ENCODE measurements around the gene ANXA3.

Gene ANXA3

GRCh38 chr4:78645853-78646757 is 94.5 kb downstream of the ANXA3 start:
- DNase-seq (ENCODE audit: low read depth) = peak; percentile 89

GRCh38 chr4:78647272-78647671 is 95.7 kb downstream of the ANXA3 start:
- DNase-seq (ENCODE audit: low read depth) = no peak

- no peak for DNase-seq (ENCODE audit: low read depth)
Observed at GRCh38 chr4:78648640-78649363, 97.2 kb downstream of the ANXA3 start.

GRCh38 chr4:78650106-78651024 is 98.8 kb downstream of the ANXA3 start:
- peak; percentile 72 for DNase-seq (ENCODE audit: low read depth)

- DNase-seq (ENCODE audit: low read depth) = no peak
Observed at GRCh38 chr4:78651250-78651860, 99.8 kb downstream of the ANXA3 start.

- DNase-seq (ENCODE audit: low read depth) = no peak
Observed at GRCh38 chr4:78652282-78652876, 100.8 kb downstream of the ANXA3 start.

GRCh38 chr4:78653655-78654054 is 102.1 kb downstream of the ANXA3 start:
- DNase-seq (ENCODE audit: low read depth) = no peak

GRCh38 chr4:78654807-78655206 is 103.2 kb downstream of the ANXA3 start:
- peak; percentile 45 for DNase-seq (ENCODE audit: low read depth)

- DNase-seq (ENCODE audit: low read depth) = no peak
Observed at GRCh38 chr4:78656968-78657445, 105.4 kb downstream of the ANXA3 start.

- no peak for DNase-seq (ENCODE audit: low read depth)
Observed at GRCh38 chr4:78659264-78659663, 107.7 kb downstream of the ANXA3 start.

- DNase-seq (ENCODE audit: low read depth) = no peak
Observed at GRCh38 chr4:78659665-78660064, 108.1 kb downstream of the ANXA3 start.
